Loucy (cell line): ENCODE measurements around the gene PNPT1.
"Not testable (repeated sequence)": the region's sequence is repeated elsewhere in the genome, so short reads cannot be mapped to it uniquely, and the experiment has no call there.

ENCODE experiments used
- H2AFZ ChIP-seq: fragments of 200-600 bp; sonication (generic); 2 replicates; pipeline ENCODE4 v1.6.0; 2016; ENCODE audit warnings: antibody characterized with exemption, mild to moderate bottlenecking, low read length, moderate library complexity
- H3F3A ChIP-seq: fragments of 200-600 bp; 2 replicates; pipeline ENCODE4 v1.6.0; 2016; ENCODE audit warnings: antibody characterized with exemption, low read depth, mild to moderate bottlenecking
- H3K27me3 ChIP-seq: fragments of 200-600 bp; sonication (generic); 2 replicates; pipeline ENCODE4 v1.6.1; 2014; ENCODE audit warnings: low read length, mild to moderate bottlenecking; ENCODE audit not compliant: insufficient read depth, poor library complexity, severe bottlenecking
- H3K36me3 ChIP-seq: fragments of 200-600 bp; sonication (generic); 2 replicates; pipeline ENCODE4 v1.6.1; 2016; ENCODE audit warnings: low read length; ENCODE audit not compliant: insufficient read depth
- H3K4me1 ChIP-seq: fragments of 200-600 bp; sonication (generic); 2 replicates; pipeline ENCODE4 v1.5.1; 2014; ENCODE audit warnings: low read length, mild to moderate bottlenecking; ENCODE audit not compliant: insufficient read depth, poor library complexity, severe bottlenecking
- H3K4me2 ChIP-seq: fragments of 200-600 bp; sonication (generic); 2 replicates; pipeline ENCODE4 v1.6.0; 2014; ENCODE audit warnings: antibody characterized with exemption, low read length, low read depth, mild to moderate bottlenecking; ENCODE audit not compliant: poor library complexity, severe bottlenecking
- H3K4me3 ChIP-seq: fragments of 200-600 bp; sonication (generic); 2 replicates; pipeline ENCODE4 v1.5.1; 2014; ENCODE audit warnings: low read length, mild to moderate bottlenecking, mixed read lengths; ENCODE audit not compliant: poor library complexity, severe bottlenecking
- H3K79me2 ChIP-seq: fragments of 200-600 bp; sonication (generic); 2 replicates; pipeline ENCODE4 v1.6.1; 2014; ENCODE audit warnings: low read length; ENCODE audit not compliant: insufficient read depth
- H3K9ac ChIP-seq: fragments of 200-600 bp; sonication (generic); 2 replicates; pipeline ENCODE4 v1.6.0; 2014; ENCODE audit warnings: mild to moderate bottlenecking, low read depth, low read length, moderate library complexity; ENCODE audit not compliant: poor library complexity, severe bottlenecking
- H3K9me2 ChIP-seq: fragments of 200-600 bp; sonication (generic); replicated peaks from 2 replicates; pipeline ENCODE4 v1.6.1; 2016; ENCODE audit warnings: low read depth, low read length, mixed read lengths
- H3K9me3 ChIP-seq: fragments of 200-600 bp; sonication (generic); 2 replicates; pipeline ENCODE4 v1.6.1; 2014; ENCODE audit warnings: mild to moderate bottlenecking, antibody characterized with exemption, low read length, low read depth; ENCODE audit not compliant: insufficient read depth
- H4K20me1 ChIP-seq: fragments of 200-600 bp; sonication (generic); 2 replicates; pipeline ENCODE4 v1.6.0; 2014; ENCODE audit warnings: antibody characterized with exemption, low read length, mild to moderate bottlenecking; ENCODE audit not compliant: insufficient read depth, poor library complexity, severe bottlenecking
- CTCF ChIP-seq: fragments of 200-600 bp; sonication (generic); conservative IDR thresholded peaks from 2 replicates; pipeline ENCODE4 v1.5.1; 2014; ENCODE audit warnings: mild to moderate bottlenecking, antibody characterized with exemption, low read length
- EZH2phosphoT487 ChIP-seq: fragments of 200-600 bp; IDR thresholded peaks from 2 replicates; pipeline ENCODE4 v1.6.1; 2018; ENCODE audit warnings: antibody characterized with exemption, mild to moderate bottlenecking, moderate library complexity, borderline replicate concordance

Gene PNPT1

DNA sequence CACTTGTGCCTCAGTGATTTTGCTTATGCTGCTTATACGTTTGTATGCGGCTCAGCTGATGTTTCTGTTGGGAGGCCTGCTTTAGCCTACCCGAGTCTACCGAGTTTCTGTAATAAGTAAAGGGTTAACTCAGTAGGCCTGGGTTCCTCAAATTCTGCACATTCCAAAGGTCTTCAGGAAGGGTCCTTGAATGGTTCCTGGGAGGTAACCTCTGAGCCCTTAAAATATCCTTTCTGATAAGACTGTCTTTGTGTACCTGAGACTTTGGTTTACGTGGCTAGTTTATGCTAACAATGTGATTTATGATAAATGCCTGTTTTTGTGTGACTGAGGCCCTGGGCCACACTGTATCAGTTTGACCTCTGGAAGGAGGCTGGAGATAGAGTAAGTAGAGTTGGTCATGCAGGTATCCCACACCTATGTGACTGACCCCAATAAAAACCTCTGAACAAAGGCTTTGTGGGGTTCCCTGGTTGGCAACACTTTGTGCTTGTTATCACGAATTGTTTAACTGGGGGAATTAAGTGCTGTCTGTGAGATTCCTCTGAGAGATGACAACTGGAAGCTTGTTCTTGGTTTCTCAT is 18.9 kb upstream of the PNPT1 start:
- Histone ChIP-seq H2AFZ (no peak overlapping the region), H3K9me2 (no peaks in the 10 kb centered on the region), H3K4me1 (no peaks in the 10 kb centered on the region), H3K27me3 (no peaks in the 10 kb centered on the region), H3K9ac (no peak overlapping the region), H4K20me1 (no peaks in the 10 kb centered on the region), H3K36me3 (no peaks in the 10 kb centered on the region), H3K79me2 (no peaks in the 10 kb centered on the region), H3K4me3 (no peak overlapping the region), H3K4me2 (no peak overlapping the region), H3K9me3 (no peaks in the 10 kb centered on the region), H3F3A (no peaks in the 10 kb centered on the region)
- no peak for TF ChIP-seq CTCF
- TF ChIP-seq EZH2phosphoT487 = no peak

DNA sequence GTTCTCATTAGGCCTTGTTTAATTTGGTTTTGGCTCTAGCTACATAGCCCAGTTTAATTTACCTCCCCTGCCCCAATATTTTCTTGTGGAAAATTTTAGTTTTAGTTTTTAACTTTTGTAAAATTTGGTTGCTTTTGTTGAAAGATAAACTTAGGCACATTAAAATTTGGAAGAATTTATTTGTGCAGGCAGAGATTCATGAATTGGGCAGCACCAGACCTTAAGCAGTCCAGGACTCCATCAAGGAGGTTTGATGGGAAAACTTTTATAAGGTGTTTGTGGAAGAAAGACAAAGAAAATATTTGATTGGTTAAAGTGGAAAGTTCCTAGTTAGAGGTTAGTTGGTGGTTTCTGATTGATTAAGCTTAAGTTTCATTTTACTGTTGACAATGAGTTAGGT is 16.4 kb upstream of the PNPT1 start:
- Histone ChIP-seq H3K36me3 (no peaks in the 10 kb centered on the region), H3K27me3 (no peaks in the 10 kb centered on the region), H3K4me3 (no peak overlapping the region), H3K9ac (no peak overlapping the region), H2AFZ (no peak overlapping the region), H3K9me3 (no peaks in the 10 kb centered on the region), H4K20me1 (no peaks in the 10 kb centered on the region), H3F3A (no peaks in the 10 kb centered on the region), H3K4me2 (no peak overlapping the region), H3K9me2 (no peaks in the 10 kb centered on the region), H3K79me2 (no peaks in the 10 kb centered on the region), H3K4me1 (no peaks in the 10 kb centered on the region)
- TF ChIP-seq CTCF = no peak
- TF ChIP-seq EZH2phosphoT487 = no peak

DNA sequence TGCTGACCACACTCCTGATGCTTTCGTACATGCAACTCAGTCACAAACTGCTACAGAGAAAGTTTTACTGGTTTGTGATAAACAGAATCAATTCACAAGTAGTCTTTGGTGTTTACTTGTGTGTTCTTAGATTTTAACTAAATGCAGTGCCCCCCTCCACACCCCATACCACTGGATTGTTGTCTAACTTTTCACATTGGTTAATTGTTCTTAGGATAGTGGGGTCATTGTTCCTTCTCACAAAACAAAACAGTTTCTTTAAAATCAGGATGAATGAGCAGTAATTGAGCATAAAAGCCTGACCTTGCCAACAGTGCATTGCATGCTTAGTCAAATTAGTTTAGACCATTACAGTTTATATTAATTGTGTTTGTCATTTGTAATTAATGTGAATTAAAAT is 14.1 kb upstream of the PNPT1 start:
- TF ChIP-seq CTCF (no peak), EZH2phosphoT487 (no peak)
- Histone ChIP-seq H3K9me3 (no peaks in the 10 kb centered on the region), H2AFZ (no peak overlapping the region), H3K9ac (no peak overlapping the region), H3K4me3 (no peak overlapping the region), H3K79me2 (no peaks in the 10 kb centered on the region), H3K36me3 (no peaks in the 10 kb centered on the region), H3K27me3 (no peaks in the 10 kb centered on the region), H4K20me1 (no peaks in the 10 kb centered on the region), H3K4me2 (no peak overlapping the region), H3K4me1 (no peaks in the 10 kb centered on the region), H3F3A (no peaks in the 10 kb centered on the region), H3K9me2 (no peaks in the 10 kb centered on the region)

DNA sequence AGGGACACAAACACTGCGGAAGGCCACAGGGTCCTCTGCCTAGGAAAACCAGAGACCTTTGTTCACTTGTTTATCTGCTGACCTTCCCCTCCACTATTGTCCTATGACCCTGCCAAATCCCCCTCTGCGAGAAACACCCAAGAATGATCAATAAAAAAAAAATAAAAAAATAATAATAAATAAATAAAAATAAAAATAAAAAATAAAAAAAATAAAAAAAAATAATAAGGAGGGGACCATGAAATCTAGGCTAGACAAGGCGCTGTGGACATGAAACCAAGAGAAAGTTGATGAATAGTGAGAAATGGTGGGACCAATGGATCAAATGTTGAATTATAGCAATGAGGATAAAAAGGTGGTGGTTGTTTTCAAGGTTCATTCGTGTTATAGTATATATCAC is 12.6 kb upstream of the PNPT1 start:
- not testable (repeated sequence) for H3K36me3 ChIP-seq, H3K4me1 ChIP-seq, H3K4me2 ChIP-seq, H3K9me3 ChIP-seq, H3K9me2 ChIP-seq, H3F3A ChIP-seq, H2AFZ ChIP-seq, H3K9ac ChIP-seq, H4K20me1 ChIP-seq, H3K79me2 ChIP-seq, H3K4me3 ChIP-seq, H3K27me3 ChIP-seq
